Measurements from ENCODE around the gene GNG8. TPM values are rescaled to one million over a fixed set of nuclear protein-coding genes. Genes with fewer than 3 reads are reported as not detected.

Gene GNG8
- total and polyA plus RNA-seq, 10 of the 15 experiments (the other 5 are each of a cell fraction or from before 2014, with no cell fraction given) = 1.2 to 6.6 (median 2.7) TPM; not detected in 6

- Histone ChIP-seq H3K4me1 (ENCODE audit: control insufficient read depth, insufficient read depth, low read length) (peaks cover 12% of the 10 kb centered on the region), H3K9me3 (replicated peaks; ENCODE audit: control insufficient read depth, insufficient read depth, low read length) (no peaks in the 10 kb centered on the region), H3K79me2 (ENCODE audit: control insufficient read depth, insufficient read depth, low read length) (peaks cover 49% of the 10 kb centered on the region), H3K4me2 (ENCODE audit: control insufficient read depth, insufficient read depth) (no peak overlapping the region), H4K20me1 (ENCODE audit: control insufficient read depth, insufficient read depth) (peaks cover 14% of the 10 kb centered on the region), H3K36me3 (ENCODE audit: control insufficient read depth in 2 of 2, insufficient read depth in 2 of 2, low read length in 1 of 2) (peaks cover 31 to 43% of the 10 kb centered on the region in 2 experiments), H3K27ac (ENCODE audit: control insufficient read depth, insufficient read depth) (no peak overlapping the region), H3K27me3 (replicated peaks in 1 of 2; ENCODE audit: control insufficient read depth in 2 of 2, insufficient read depth in 2 of 2, low read length in 1 of 2) (no peaks in the 10 kb centered on the region), H3K4me3 (no peak overlapping the region), H2AFZ (ENCODE audit: control insufficient read depth, low read depth, low read length) (no peak overlapping the region), H3K9ac (ENCODE audit: control insufficient read depth, insufficient read depth, low read length) (no peak overlapping the region)
- FAIRE-seq (no peak), ATAC-seq (no peak), DNase-seq (ENCODE audit: low read depth, low spot score) (no peak)
- no TSS peak for BruUV-seq (replicated peaks)
- ChIA-PET POLR2A (interaction anchor here (1.1 to 7.3 kb wide), 2 partner anchors 15 to 26 kb away, joined by 3 to 72 read pairs; no protein-coding TSS in a partner anchor), RAD21 (ENCODE audit: unreplicated experiment) (interaction anchor here (1.3 to 1.4 kb wide), 2 partner anchors 9 to 56 kb away, joined by 3 to 6 read pairs; partner anchors contain the start of gene DACT3), SMC1A (ENCODE audit: uncharacterized antibody, unreplicated experiment) (interaction anchor here (0.7 to 2.8 kb wide), 4 partner anchors 10 to 56 kb away, joined by 3 to 12 read pairs (median 4); partner anchors contain the start of gene DACT3), CTCF (interaction anchor here (0.8 to 3.2 kb wide), 3 partner anchors 9 to 57 kb away, joined by 5 to 14 read pairs (median 5); partner anchors contain the start of gene DACT3)
- WGBS (ENCODE audit: insufficient coverage, insufficient replicate concordance, low lambda C conversion rate, missing lambda C conversion rate) = 99% methylated on average over 16 of the region's 16 CpGs
- intact Hi-C loops (cut with micrococcal nuclease; ENCODE audit: unreplicated experiment) = no loop called here
- in situ Hi-C loops (cut with MboI) = no loop called here
- TF ChIP-seq RB1 (IDR thresholded peaks at IDR 0.05; ENCODE audit: borderline replicate concordance) (no peak), STAT3 (IDR thresholded peaks at IDR 0.05; ENCODE audit: low read depth, low read length) (no peak), FOXK2 (IDR thresholded peaks at IDR 0.05) (no peak), CHD1 (IDR thresholded peaks at IDR 0.05; ENCODE audit: low read depth, low read length) (no peak), GABPA (IDR thresholded peaks at IDR 0.05; ENCODE audit: low read depth) (no peak), BCL11A (IDR thresholded peaks at IDR 0.05; ENCODE audit: low read depth, low read length) (no peak), SUZ12 (IDR thresholded peaks at IDR 0.05; ENCODE audit: unreplicated experiment) (no peak), PBX3 (IDR thresholded peaks at IDR 0.05; ENCODE audit: insufficient replicate concordance, low read depth, low read length) (no peak), WRNIP1 (IDR thresholded peaks at IDR 0.05; ENCODE audit: borderline replicate concordance, low read depth, low read length) (no peak), CTCF (IDR thresholded peaks at IDR 0.05 in 2 of 3, conservative IDR thresholded peaks at IDR 0.05 in 1 of 3; ENCODE audit: control insufficient read depth in 2 of 3, extremely low read depth in 1 of 3, insufficient read depth in 1 of 3, low read depth in 3 of 3, low read length in 3 of 3) (no peak), JUND (IDR thresholded peaks at IDR 0.05; ENCODE audit: low read depth, low read length) (no peak), IRF3 (IDR thresholded peaks at IDR 0.05) (no peak), REST (IDR thresholded peaks at IDR 0.05; ENCODE audit: low read depth, low read length) (no peak), ATF2 (IDR thresholded peaks at IDR 0.05; ENCODE audit: low read length) (no peak), IKZF1 (conservative IDR thresholded peaks at IDR 0.05) (no peak), POLR2A (IDR thresholded peaks at IDR 0.05; ENCODE audit: low read depth, low read length) (no peak)
Measured at GRCh38 chr19:46605356-46605821, 30.6 kb downstream of the GNG8 start.
